Right lobe of liver (tissue), 6 donors: ENCODE results near the gene ZNF124. TPM values are rescaled to one million over a fixed set of nuclear protein-coding genes. Genes with fewer than 3 reads are reported as not detected.

Experiments
- ATAC-seq, 4 donors: fragments of 200-7000 bp; cut with Tn5 transposase; one replicate each; pipeline ENCODE4 v1.9.1; 2020; ENCODE audit warnings: mild to moderate bottlenecking in 4 of 4, moderate library complexity in 4 of 4
- DNase-seq, 3 donors: peaks; one replicate each; pipeline ENCODE4 v3.0.0-alpha.2; 2020
- H3K27ac ChIP-seq, 3 donors: fragments of 200-600 bp; one replicate each; pipeline ENCODE4 v1.8.0; 2022
- H3K27me3 ChIP-seq, 2 donors: fragments of 200-600 bp; one replicate each; pipeline ENCODE4 v1.8.0; 2022
- H3K36me3 ChIP-seq, 4 donors: fragments of 200-600 bp; sonication (generic) in 1 of 4; one replicate each; pipeline versions ENCODE4 v1.5.1 to v1.8.0; 2017 to 2022; ENCODE audit warnings: control low read depth in 1 of 4
- H3K4me1 ChIP-seq, 4 donors: fragments of 200-600 bp; sonication (generic) in 1 of 4; one replicate each; pipeline versions ENCODE4 v1.5.1 to v1.8.0; 2017 to 2022; ENCODE audit warnings: control low read depth in 1 of 4
- H3K4me3 ChIP-seq, 3 donors: fragments of 200-600 bp; one replicate each; pipeline ENCODE4 v1.8.0; 2022
- H3K9me3 ChIP-seq, 4 donors: fragments of 200-600 bp; sonication (generic) in 1 of 4; one replicate each; pipeline versions ENCODE4 v1.5.1 to v1.8.0; 2017 to 2022; ENCODE audit warnings: control low read depth in 1 of 4
- POLR2A ChIP-seq: fragments of 450-650 bp; IDR thresholded peaks from one replicate; pipeline ENCODE4 v1.6.1; 2017; ENCODE audit warnings: antibody characterized with exemption, mild to moderate bottlenecking
- WGBS: methylation state at CpG from one replicate; pipeline ENCODE4 v1.1.6; 2018; ENCODE audit warnings: low coverage, low lambda C conversion rate; ENCODE audit not compliant: insufficient coverage; ENCODE audit errors: missing lambda C conversion rate; 5-methylcytosine and 5-hydroxymethylcytosine counted together
- intact Hi-C, 2 donors: fragments of 100-400 bp; cut with DNase I; formaldehyde crosslinking; loops; one replicate each; pipeline versions ENCODE4 v1.11.2 to v1.14.1; 2022
- total RNA-seq, 6 experiments: library from RNA; depleted of rRNA in 2 of 6; stranded (reverse); fragments of >200 nt in 2 of 6; fragmentation: NEBNext Ultra II Directional in 3 of 6; extraction: Animal tissue kit (Norgen Biotek cat#: 25700) in 3 of 6; gene quantifications; one replicate each; pipeline versions ENCODE4 v1.1.0 to v1.2.4, GENCODE V29; 2016 to 2023
- TF ChIP-seq, protein P1 (sequence below), 4 donors: fragments of 200-600 bp in 3 of 4; fragments of 450-650 bp in 1 of 4; IDR thresholded peaks; one replicate each; pipeline versions ENCODE4 v1.5.1 to v1.8.0; 2016 to 2022; ENCODE audit warnings: antibody characterized with exemption in 4 of 4, mild to moderate bottlenecking in 2 of 4
- donor health status: DM: no; HTN: yes; CAD: no.
- donor health status: DM: no; HTN: no; CAD: no.
- donor health status: DM: no; HTN: no; CAD: no.
- donor health status: DM: no; HTN: yes; CAD: no.
- donor health status: DM: no; HTN: yes; CAD: no.

Gene ZNF124
- total RNA-seq, 6 experiments from 2014 or later: 5.4 to 13.8 (median 6.6) TPM

DNA sequence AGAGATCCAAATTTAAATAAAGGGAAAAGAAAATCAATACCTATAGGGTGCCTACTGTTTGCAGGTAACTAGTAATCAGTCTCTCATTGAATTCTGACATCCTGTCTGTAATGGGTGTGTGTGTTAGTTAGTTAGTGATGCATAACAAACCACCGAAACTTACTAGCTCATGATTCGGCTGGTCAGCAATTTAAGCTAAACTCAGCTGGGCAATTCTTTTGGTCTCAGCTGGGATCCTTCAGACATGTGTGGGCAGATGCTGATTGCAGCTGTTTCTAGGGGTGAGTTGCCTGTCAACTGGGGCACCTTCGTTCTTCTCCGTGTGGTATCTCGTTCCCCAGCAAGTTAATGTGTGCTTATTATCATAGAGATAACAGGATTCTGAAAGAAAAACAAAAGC is 40.2 kb upstream of the ZNF124 start:
- WGBS: 55% methylated on average over 5 of the region's 5 CpGs
- Histone ChIP-seq H3K27me3 (no peaks in the 10 kb centered on the region), H3K36me3 (no peaks in the 10 kb centered on the region), H3K4me1 (peaks cover 0 to 7% (median 1%) of the 10 kb centered on the region in 4 donors), H3K9me3 (no peaks in the 10 kb centered on the region), H3K4me3 (no peak overlapping the region), H3K27ac (no peak overlapping the region)
- TF ChIP-seq, protein P1, sequence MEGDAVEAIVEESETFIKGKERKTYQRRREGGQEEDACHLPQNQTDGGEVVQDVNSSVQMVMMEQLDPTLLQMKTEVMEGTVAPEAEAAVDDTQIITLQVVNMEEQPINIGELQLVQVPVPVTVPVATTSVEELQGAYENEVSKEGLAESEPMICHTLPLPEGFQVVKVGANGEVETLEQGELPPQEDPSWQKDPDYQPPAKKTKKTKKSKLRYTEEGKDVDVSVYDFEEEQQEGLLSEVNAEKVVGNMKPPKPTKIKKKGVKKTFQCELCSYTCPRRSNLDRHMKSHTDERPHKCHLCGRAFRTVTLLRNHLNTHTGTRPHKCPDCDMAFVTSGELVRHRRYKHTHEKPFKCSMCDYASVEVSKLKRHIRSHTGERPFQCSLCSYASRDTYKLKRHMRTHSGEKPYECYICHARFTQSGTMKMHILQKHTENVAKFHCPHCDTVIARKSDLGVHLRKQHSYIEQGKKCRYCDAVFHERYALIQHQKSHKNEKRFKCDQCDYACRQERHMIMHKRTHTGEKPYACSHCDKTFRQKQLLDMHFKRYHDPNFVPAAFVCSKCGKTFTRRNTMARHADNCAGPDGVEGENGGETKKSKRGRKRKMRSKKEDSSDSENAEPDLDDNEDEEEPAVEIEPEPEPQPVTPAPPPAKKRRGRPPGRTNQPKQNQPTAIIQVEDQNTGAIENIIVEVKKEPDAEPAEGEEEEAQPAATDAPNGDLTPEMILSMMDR (IDR thresholded peaks at IDR 0.05): no peak
- no peak for TF ChIP-seq POLR2A
- intact Hi-C loops: no loop called here
- DNase-seq (no peak), ATAC-seq (no peak)

DNA sequence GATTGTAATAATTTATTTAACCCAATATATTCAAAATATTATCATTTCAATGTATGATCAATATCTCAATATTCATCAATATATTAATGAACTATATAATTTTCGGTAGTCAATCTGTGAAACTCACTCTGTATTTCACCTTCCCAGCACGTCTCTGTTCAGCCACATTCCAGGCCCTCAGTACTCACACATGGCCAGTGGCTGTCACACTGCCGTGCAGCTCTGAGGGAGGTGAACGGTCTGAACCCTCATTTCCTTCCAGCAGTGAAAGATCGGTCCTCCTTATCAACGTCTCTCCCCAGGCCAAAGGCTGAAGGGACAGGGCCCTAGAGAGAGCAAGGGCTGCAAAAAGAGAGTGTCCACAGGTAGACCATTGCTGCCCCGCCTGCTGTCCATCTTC is 39.5 kb upstream of the ZNF124 start:
- Histone ChIP-seq H3K9me3 (no peaks in the 10 kb centered on the region), H3K27ac (no peak overlapping the region), H3K36me3 (no peaks in the 10 kb centered on the region), H3K4me1 (peaks cover 0 to 7% (median 1%) of the 10 kb centered on the region in 4 donors), H3K27me3 (no peaks in the 10 kb centered on the region), H3K4me3 (no peak overlapping the region)
- TF ChIP-seq POLR2A: no peak
- TF ChIP-seq, protein P1 (IDR thresholded peaks at IDR 0.05): no peak
- ATAC-seq (no peak), DNase-seq (no peak)
- WGBS: 68% methylated on average over 5 of the region's 7 CpGs
- intact Hi-C loops: no loop called here

DNA sequence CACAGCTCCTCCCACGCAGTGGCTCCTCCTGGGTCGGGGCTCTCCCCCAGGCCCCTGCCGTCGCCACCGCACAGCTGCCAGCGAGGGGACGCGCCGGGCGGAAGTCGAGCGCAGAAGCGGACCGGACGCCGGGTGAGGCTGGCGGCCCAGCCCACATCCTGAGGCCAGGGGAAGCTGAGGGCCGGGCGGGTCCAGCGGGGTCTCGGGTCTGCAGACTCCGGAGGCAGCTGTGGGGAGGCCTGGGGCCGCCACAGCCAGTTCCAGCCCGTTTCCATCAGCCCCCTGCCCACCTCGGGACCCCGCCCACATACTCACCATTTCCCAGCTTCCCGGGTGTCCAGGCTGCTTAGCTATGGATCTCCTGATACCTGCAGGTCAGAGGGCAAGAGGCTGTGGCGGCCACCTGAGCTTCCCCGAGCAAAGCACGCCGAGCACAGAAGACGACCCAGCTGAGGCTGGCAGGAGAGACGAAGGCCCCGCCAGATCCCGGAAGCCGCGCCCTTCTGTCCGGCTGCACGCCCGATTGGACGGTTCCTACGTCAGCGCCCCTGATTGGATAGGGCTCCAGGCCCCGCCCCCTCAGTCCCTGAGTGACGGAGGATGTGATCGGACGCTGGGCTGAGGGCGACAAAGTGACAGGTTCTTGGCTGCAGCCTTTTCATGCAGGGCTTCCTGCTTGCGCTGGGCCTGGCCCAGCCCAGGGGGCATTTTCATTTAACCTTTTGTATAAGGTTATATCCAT is 38.7 kb upstream of the ZNF124 start:
- WGBS: under 1% methylated on average over 15 of the region's 49 CpGs
- Histone ChIP-seq H3K9me3 (no peaks in the 10 kb centered on the region), H3K36me3 (no peaks in the 10 kb centered on the region), H3K4me1 (peaks cover 0 to 7% (median 1%) of the 10 kb centered on the region in 4 donors), H3K27me3 (no peaks in the 10 kb centered on the region), H3K4me3 (peak overlapping the region; percentile 77 to 90 (median 81)), H3K27ac (peak overlapping the region; percentile 75 to 93 (median 77))
- ATAC-seq (peak; percentile 100), DNase-seq (peak; percentile 98 to 99 (median 98))
- intact Hi-C loops: no loop called here
- peak; percentile 86 for TF ChIP-seq POLR2A
- TF ChIP-seq, protein P1 (IDR thresholded peaks at IDR 0.05): no peak

DNA sequence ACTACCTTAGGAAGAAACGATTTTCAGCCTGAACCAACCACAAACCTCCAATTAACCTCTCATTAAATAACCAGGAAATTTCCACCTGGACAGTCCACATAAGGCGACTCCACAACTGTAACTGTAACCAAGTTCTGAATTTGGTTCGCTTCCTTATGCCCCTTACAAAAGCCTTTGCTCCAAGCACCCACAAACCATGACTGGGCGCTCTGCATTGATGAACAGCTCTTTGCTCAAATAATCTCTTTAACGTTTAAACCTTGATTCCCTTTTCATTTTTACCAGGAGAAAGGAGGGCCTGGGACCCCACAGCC is 38.2 kb upstream of the ZNF124 start:
- Histone ChIP-seq H3K27ac (peak overlapping the region; percentile 75 to 93 (median 77)), H3K4me3 (peak overlapping the region; percentile 77 to 90 (median 81)), H3K9me3 (no peaks in the 10 kb centered on the region), H3K27me3 (no peaks in the 10 kb centered on the region), H3K36me3 (no peaks in the 10 kb centered on the region), H3K4me1 (peaks cover 0 to 7% (median 1%) of the 10 kb centered on the region in 4 donors)
- ATAC-seq: peak in 1 of 4 donors; percentile 1
- no peak for DNase-seq
- intact Hi-C loops: no loop called here
- 7% methylated on average over 5 of the region's 5 CpGs for WGBS
- TF ChIP-seq, protein P1 (IDR thresholded peaks at IDR 0.05): no peak
- TF ChIP-seq POLR2A: no peak
